Naive thymus-derived CD4-positive, alpha-beta T cell (primary cell): ENCODE data around the gene ABTB1. TPM values are rescaled to one million over a fixed set of nuclear protein-coding genes. Genes with fewer than 3 reads are reported as not detected.

Experiments
- ATAC-seq: fragments of 150-1000 bp; cut with Tn5 transposase; 2 replicates; pipeline ENCODE4 v1.10.0; 2021; ENCODE audit warnings: mild to moderate bottlenecking, moderate library complexity
- CTCF ChIA-PET: fragments of 350-600 bp; sonication (Branson Sonifier 250); formaldehyde crosslinking; loops from one replicate; lab custom pipeline; 2021; ENCODE audit warnings: antibody characterized with exemption; lab: Charles Lee
- POLR2A ChIA-PET: fragments of 350-600 bp; sonication (Branson Sonifier 250); formaldehyde crosslinking; loops from one replicate; lab custom pipeline; 2021; ENCODE audit warnings: antibody characterized with exemption, inconsistent platforms; lab: Charles Lee
- DNase-seq, 9 donors: peaks; one replicate each; pipeline versions ENCODE4 v3.0.0 to v3.0.0-alpha.2; 2020 to 2022; ENCODE audit warnings: mixed read lengths in 1 of 9
- H3K27ac ChIP-seq: one replicate; pipeline ENCODE4 v1.7.0; 2013; ENCODE audit warnings: mild to moderate bottlenecking, low read depth, low read length, moderate library complexity
- H3K27me3 ChIP-seq, 2 donors: one replicate each; pipeline ENCODE4 v1.7.0; 2013; ENCODE audit warnings: low read length in 2 of 2, mild to moderate bottlenecking in 2 of 2, moderate library complexity in 2 of 2; ENCODE audit not compliant: control insufficient read depth in 2 of 2, insufficient read depth in 2 of 2
- H3K36me3 ChIP-seq, 3 experiments: 1 replicate in 2 of 3; 2 replicates in 1 of 3; pipeline ENCODE4 v1.7.0; 2013; ENCODE audit warnings: low read length in 3 of 3, mild to moderate bottlenecking in 3 of 3, moderate library complexity in 1 of 3; ENCODE audit not compliant: insufficient read depth in 3 of 3, control insufficient read depth in 2 of 3
- H3K4me1 ChIP-seq, 2 donors: one replicate each; pipeline ENCODE4 v1.7.0; 2013; ENCODE audit warnings: low read length in 2 of 2, mild to moderate bottlenecking in 2 of 2, moderate library complexity in 1 of 2; ENCODE audit not compliant: control insufficient read depth in 2 of 2, insufficient read depth in 2 of 2
- H3K4me3 ChIP-seq: 2 replicates; pipeline ENCODE4 v1.7.0; 2013; ENCODE audit warnings: mild to moderate bottlenecking, low read length
- H3K9me3 ChIP-seq, 3 experiments: 1 replicate in 2 of 3; 2 replicates in 1 of 3; pipeline ENCODE4 v1.7.0; 2013; ENCODE audit warnings: low read length in 3 of 3; ENCODE audit not compliant: control insufficient read depth in 2 of 3
- H3K27ac Mint-ChIP-seq, 9 donors: one replicate each; pipeline ENCODE4 v1.8.0; 2020 to 2022; ENCODE audit warnings: mixed read lengths in 9 of 9, mild to moderate bottlenecking in 8 of 9, moderate library complexity in 5 of 9, inconsistent platforms in 2 of 9
- H3K27me3 Mint-ChIP-seq, 5 donors: one replicate each; pipeline ENCODE4 v1.8.0; 2021 to 2022; ENCODE audit warnings: mixed read lengths in 5 of 5, mild to moderate bottlenecking in 1 of 5
- H3K36me3 Mint-ChIP-seq, 5 donors: one replicate each; pipeline ENCODE4 v1.8.0; 2020 to 2022; ENCODE audit warnings: mixed read lengths in 5 of 5, mild to moderate bottlenecking in 3 of 5, inconsistent platforms in 1 of 5
- H3K4me1 Mint-ChIP-seq, 7 donors: one replicate each; pipeline ENCODE4 v1.8.0; 2020 to 2022; ENCODE audit warnings: mixed read lengths in 7 of 7, mild to moderate bottlenecking in 3 of 7, inconsistent platforms in 1 of 7
- H3K4me3 Mint-ChIP-seq, 10 donors: one replicate each; pipeline ENCODE4 v1.8.0; 2020 to 2022; ENCODE audit warnings: mild to moderate bottlenecking in 10 of 10, mixed read lengths in 10 of 10, moderate library complexity in 6 of 10, inconsistent platforms in 2 of 10
- H3K9me3 Mint-ChIP-seq, 11 donors: one replicate each; pipeline ENCODE4 v1.8.0; 2020 to 2022; ENCODE audit warnings: mixed read lengths in 11 of 11, mild to moderate bottlenecking in 4 of 11, inconsistent platforms in 1 of 11, moderate library complexity in 1 of 11
- intact Hi-C, 2 donors: fragments of 100-400 bp; cut with micrococcal nuclease; formaldehyde crosslinking; loops; one replicate each; pipeline ENCODE4 v1.15.1; 2023
- polyA plus RNA-seq, 2 donors: library from polyadenylated mRNA; unstranded; fragments of 300-500 nt; fragmentation: Illumina TruSeq; gene quantifications; one replicate each; pipeline ENCODE4 v1.2.3, GENCODE V29; 2021
- total RNA-seq, 6 experiments: library from RNA in 5 of 6; stranded (reverse) in 5 of 6; gene quantifications; 1 replicate in 5 of 6; 2 replicates in 1 of 6; pipeline ENCODE4 v1.2.3 and lab custom pipeline; 2021 to 2026

Gene ABTB1
- total and polyA plus RNA-seq, 7 experiments from 2014 or later = 26.7 to 182 (median 115) TPM

DNA sequence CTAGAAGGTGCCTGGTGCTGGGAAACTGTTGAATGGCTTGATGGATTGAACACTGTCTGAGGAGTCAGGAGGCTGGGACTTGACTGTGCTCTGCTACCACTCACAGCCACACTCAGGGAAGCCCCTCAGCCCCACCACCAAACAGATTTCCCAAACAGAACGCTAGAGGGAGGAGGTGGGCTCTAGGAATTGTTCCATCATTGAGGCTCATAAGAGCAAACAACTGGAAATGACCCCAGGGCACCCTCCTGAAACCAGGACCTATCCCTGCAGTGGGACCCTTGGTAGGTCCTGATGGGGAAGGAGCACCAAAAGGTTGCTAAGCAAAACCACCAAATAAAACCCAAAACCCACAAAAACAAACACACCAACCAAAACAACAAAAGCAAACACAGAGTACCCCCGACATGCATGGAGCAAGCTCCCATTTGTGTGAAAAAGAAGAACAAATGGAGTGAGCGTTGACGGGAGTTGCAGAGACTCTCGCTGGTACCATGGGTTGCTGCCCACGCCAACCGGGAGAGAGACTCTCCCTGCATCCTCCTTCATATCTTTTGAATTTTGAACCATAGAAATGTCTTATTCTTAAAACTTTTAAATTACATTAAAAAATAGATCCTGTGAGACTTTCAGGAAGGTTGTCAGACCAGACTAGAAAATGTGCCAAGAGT lies 45.6 kb downstream of the ABTB1 start:
- Mint-ChIP-seq H3K4me3 (no peak overlapping the region), H3K36me3 (no peaks in the 10 kb centered on the region), H3K27ac (no peak overlapping the region), H3K9me3 (no peaks in the 10 kb centered on the region), H3K4me1 (no peaks in the 10 kb centered on the region), H3K27me3 (peaks cover 0 to 5% (median 4%) of the 10 kb centered on the region in 5 donors)
- intact Hi-C loops = no loop called here
- CTCF ChIA-PET = no interaction called here
- Histone ChIP-seq H3K9me3 (no peaks in the 10 kb centered on the region), H3K27ac (no peak overlapping the region), H3K36me3 (no peaks in the 10 kb centered on the region), H3K4me3 (no peak overlapping the region), H3K27me3 (no peaks in the 10 kb centered on the region), H3K4me1 (no peaks in the 10 kb centered on the region)
- POLR2A ChIA-PET = no interaction called here
- ATAC-seq = no peak
- DNase-seq = no peak

DNA sequence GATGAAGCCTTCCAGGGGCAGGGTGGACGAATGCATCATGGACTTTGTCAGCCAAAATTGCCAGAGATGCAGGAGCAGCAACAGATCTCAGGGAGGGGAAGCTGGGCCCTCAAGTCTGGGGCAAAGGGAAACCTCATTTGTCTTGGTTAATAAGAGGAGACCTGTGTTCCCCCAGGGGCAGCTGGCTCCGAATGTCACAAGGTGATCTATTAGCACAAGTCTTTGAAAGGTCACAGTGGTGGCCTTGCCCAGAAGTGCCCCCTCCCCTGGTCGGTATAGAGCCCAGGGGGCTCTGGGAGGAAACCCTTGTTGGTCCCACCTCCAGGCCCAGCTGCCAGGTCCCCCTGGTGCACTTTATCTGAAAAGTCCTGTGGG lies 46.2 kb downstream of the ABTB1 start:
- Mint-ChIP-seq H3K27ac (no peak overlapping the region), H3K9me3 (peaks cover 0 to 4% (median 0%) of the 10 kb centered on the region in 11 donors), H3K4me3 (no peak overlapping the region), H3K36me3 (no peaks in the 10 kb centered on the region), H3K4me1 (no peaks in the 10 kb centered on the region), H3K27me3 (peaks cover 0 to 6% (median 4%) of the 10 kb centered on the region in 5 donors)
- ATAC-seq = no peak
- Histone ChIP-seq H3K4me1 (no peaks in the 10 kb centered on the region), H3K27ac (no peak overlapping the region), H3K9me3 (no peaks in the 10 kb centered on the region), H3K4me3 (no peak overlapping the region), H3K36me3 (no peaks in the 10 kb centered on the region), H3K27me3 (no peaks in the 10 kb centered on the region)
- ChIA-PET POLR2A (no interaction called here), CTCF (no interaction called here)
- no peak for DNase-seq
- intact Hi-C loops = no loop called here

GRCh38 chr3:127719369-127719768 lies 46.6 kb downstream of the ABTB1 start:
- Histone ChIP-seq H3K4me1 (no peaks in the 10 kb centered on the region), H3K36me3 (no peaks in the 10 kb centered on the region), H3K27me3 (no peaks in the 10 kb centered on the region), H3K27ac (no peak overlapping the region), H3K9me3 (no peaks in the 10 kb centered on the region), H3K4me3 (no peak overlapping the region)
- no peaks in the 10 kb centered on the region for H3K4me1 Mint-ChIP-seq
- DNase-seq (no peak), ATAC-seq (no peak)
- no peak overlapping the region for H3K4me3 Mint-ChIP-seq
- intact Hi-C loops = no loop called here
- ChIA-PET CTCF (no interaction called here), POLR2A (no interaction called here)
- peaks cover 0 to 4% (median 0%) of the 10 kb centered on the region in 11 donors for H3K9me3 Mint-ChIP-seq
- no peaks in the 10 kb centered on the region for H3K36me3 Mint-ChIP-seq
- H3K27ac Mint-ChIP-seq = no peak overlapping the region
- peaks cover 0 to 6% (median 4%) of the 10 kb centered on the region in 5 donors for H3K27me3 Mint-ChIP-seq

- ChIA-PET POLR2A (no interaction called here), CTCF (no interaction called here)
- DNase-seq = no peak
- H3K9me3 ChIP-seq = no peaks in the 10 kb centered on the region
- intact Hi-C loops = no loop called here
- Mint-ChIP-seq H3K36me3 (no peaks in the 10 kb centered on the region), H3K27ac (no peak overlapping the region), H3K9me3 (peaks cover 0 to 4% (median 0%) of the 10 kb centered on the region in 11 donors), H3K4me3 (no peak overlapping the region), H3K4me1 (no peaks in the 10 kb centered on the region), H3K27me3 (peaks cover 2 to 10% (median 8%) of the 10 kb centered on the region in 5 donors)
- no peaks in the 10 kb centered on the region for H3K4me1 ChIP-seq
- no peaks in the 10 kb centered on the region for H3K36me3 ChIP-seq
- no peak overlapping the region for H3K4me3 ChIP-seq
- H3K27me3 ChIP-seq = no peaks in the 10 kb centered on the region
- ATAC-seq = no peak
- no peak overlapping the region for H3K27ac ChIP-seq
Measured at GRCh38 chr3:127720161-127720823, 47.5 kb downstream of the ABTB1 start.

DNA sequence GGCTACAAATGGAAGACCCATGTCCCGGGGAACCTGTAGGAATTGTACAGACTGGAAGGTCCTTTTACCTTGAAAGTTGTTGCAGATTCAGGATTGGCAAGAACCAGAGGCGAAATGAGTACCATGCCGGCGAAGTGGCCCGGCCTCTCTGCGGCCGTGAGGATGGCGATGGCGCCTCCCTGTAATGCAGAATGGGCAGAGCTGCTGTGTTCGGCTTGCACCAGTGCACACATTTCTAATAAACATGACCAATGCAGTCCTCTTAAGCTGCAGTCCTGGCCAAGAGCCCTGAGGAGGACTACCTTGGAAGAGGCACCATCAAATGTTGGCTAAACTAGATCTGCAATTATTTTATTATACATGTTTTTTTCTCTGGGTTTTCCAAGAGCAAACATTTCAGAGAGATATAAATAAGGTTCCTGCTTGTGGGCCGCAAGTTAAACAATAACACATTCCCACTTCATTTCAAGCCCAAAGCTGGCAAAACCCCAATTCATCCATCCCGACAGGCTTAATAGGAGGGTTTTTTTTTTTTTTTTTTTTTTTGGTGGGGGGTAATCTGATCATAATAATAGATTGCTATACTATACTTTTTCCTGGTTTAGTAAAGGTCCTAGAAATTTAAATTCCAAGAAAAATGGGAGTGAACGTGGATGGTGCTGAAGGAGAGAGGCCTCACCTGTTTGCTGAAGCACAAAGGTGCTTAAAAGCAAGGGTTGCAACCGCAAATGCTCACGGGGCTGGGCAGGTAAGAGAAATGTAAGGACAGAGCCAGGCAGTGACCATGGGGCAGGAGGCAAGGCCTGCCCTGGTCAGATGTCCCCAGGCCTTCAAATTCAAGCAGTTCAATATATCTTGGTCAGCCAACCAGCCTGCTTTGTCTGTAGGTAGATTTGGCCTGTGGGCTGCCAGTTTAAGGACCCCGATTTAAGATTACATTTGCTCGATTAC lies 48.5 kb downstream of the ABTB1 start:
- no peak for ATAC-seq
- Mint-ChIP-seq H3K27me3 (peaks cover 4 to 14% (median 9%) of the 10 kb centered on the region in 5 donors), H3K36me3 (no peaks in the 10 kb centered on the region), H3K4me1 (no peaks in the 10 kb centered on the region), H3K9me3 (peaks cover 0 to 4% (median 0%) of the 10 kb centered on the region in 11 donors), H3K4me3 (no peak overlapping the region), H3K27ac (no peak overlapping the region)
- no peak for DNase-seq
- Histone ChIP-seq H3K4me1 (no peaks in the 10 kb centered on the region), H3K9me3 (no peaks in the 10 kb centered on the region), H3K27me3 (no peaks in the 10 kb centered on the region), H3K36me3 (no peaks in the 10 kb centered on the region), H3K27ac (no peak overlapping the region), H3K4me3 (no peak overlapping the region)
- POLR2A ChIA-PET = no interaction called here
- CTCF ChIA-PET = no interaction called here
- intact Hi-C loops = no loop called here

- intact Hi-C loops = no loop called here
- Mint-ChIP-seq H3K9me3 (peaks cover 0 to 4% (median 0%) of the 10 kb centered on the region in 11 donors), H3K27me3 (peaks cover 7 to 14% (median 9%) of the 10 kb centered on the region in 5 donors), H3K4me3 (no peak overlapping the region), H3K36me3 (no peaks in the 10 kb centered on the region), H3K27ac (no peak overlapping the region), H3K4me1 (no peaks in the 10 kb centered on the region)
- CTCF ChIA-PET = no interaction called here
- no peaks in the 10 kb centered on the region for H3K4me1 ChIP-seq
- H3K27ac ChIP-seq = no peak overlapping the region
- no peak overlapping the region for H3K4me3 ChIP-seq
- ATAC-seq = no peak
- DNase-seq = no peak
- POLR2A ChIA-PET = no interaction called here
- H3K9me3 ChIP-seq = no peaks in the 10 kb centered on the region
- no peaks in the 10 kb centered on the region for H3K36me3 ChIP-seq
- no peaks in the 10 kb centered on the region for H3K27me3 ChIP-seq
Measured at GRCh38 chr3:127722091-127722784, 49.5 kb downstream of the ABTB1 start.
